C4-2B (cell line): Measurements from ENCODE around the gene SLIT3.

Experiments
- H3K27ac ChIP-seq: fragments of 450-650 bp; 2 replicates; pipeline ENCODE4 v1.5.1; 2017
- ZFX ChIP-seq: fragments of 450-650 bp; IDR thresholded peaks from 2 replicates; pipeline ENCODE4 v1.6.1; 2017
- TF ChIP-seq, protein P1 (sequence below): fragments of 450-650 bp; conservative IDR thresholded peaks from 2 replicates; pipeline ENCODE4 v1.5.1; 2017; ENCODE audit warnings: mild to moderate bottlenecking

Gene SLIT3

GRCh38 chr5:169290895-169291294 is 10.0 kb downstream of the SLIT3 start:
- TF ChIP-seq, protein P1, sequence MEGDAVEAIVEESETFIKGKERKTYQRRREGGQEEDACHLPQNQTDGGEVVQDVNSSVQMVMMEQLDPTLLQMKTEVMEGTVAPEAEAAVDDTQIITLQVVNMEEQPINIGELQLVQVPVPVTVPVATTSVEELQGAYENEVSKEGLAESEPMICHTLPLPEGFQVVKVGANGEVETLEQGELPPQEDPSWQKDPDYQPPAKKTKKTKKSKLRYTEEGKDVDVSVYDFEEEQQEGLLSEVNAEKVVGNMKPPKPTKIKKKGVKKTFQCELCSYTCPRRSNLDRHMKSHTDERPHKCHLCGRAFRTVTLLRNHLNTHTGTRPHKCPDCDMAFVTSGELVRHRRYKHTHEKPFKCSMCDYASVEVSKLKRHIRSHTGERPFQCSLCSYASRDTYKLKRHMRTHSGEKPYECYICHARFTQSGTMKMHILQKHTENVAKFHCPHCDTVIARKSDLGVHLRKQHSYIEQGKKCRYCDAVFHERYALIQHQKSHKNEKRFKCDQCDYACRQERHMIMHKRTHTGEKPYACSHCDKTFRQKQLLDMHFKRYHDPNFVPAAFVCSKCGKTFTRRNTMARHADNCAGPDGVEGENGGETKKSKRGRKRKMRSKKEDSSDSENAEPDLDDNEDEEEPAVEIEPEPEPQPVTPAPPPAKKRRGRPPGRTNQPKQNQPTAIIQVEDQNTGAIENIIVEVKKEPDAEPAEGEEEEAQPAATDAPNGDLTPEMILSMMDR: no peak
- TF ChIP-seq ZFX: no peak
- H3K27ac ChIP-seq: peak overlapping the region; percentile 43

- H3K27ac ChIP-seq: no peak overlapping the region
Measured at GRCh38 chr5:169289520-169289919, 11.4 kb downstream of the SLIT3 start.

GRCh38 chr5:169288066-169288930 is 12.6 kb downstream of the SLIT3 start:
- no peak overlapping the region for H3K27ac ChIP-seq
- no peak for TF ChIP-seq ZFX
- TF ChIP-seq, protein P1: no peak

More at GRCh38 chr5:169289520-169289919, 11.4 kb downstream of the SLIT3 start:
- no peak for TF ChIP-seq ZFX
- TF ChIP-seq, protein P1: no peak; the same call in none of the 2 replicates

DNA sequence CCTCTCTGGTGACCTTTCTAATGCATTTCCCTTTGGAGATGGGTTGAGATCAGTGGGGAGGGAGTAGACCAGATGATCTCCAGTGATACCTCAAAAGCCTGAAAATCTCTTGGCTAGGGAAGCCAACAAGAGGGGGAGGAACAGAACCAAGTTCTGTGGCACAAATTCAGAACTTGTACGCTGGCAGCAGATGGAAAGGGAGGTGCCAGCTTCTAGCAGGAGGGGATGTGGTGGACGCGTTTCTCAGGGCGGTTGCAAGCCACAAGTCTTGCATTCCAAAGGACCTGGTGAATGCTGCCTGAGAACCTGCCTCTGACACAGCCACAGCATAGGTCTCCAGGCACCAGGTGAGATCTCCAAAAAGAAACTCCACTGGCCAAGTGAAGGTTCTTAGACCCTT is 13.4 kb downstream of the SLIT3 start:
- H3K27ac ChIP-seq: no peak overlapping the region
- TF ChIP-seq ZFX: no peak
- TF ChIP-seq, protein P1: no peak

GRCh38 chr5:169286572-169287300 is 14.2 kb downstream of the SLIT3 start:
- TF ChIP-seq ZFX: no peak
- TF ChIP-seq, protein P1: no peak
- H3K27ac ChIP-seq: no peak overlapping the region

- TF ChIP-seq, protein P1: no peak
- H3K27ac ChIP-seq: no peak overlapping the region
Measured at GRCh38 chr5:169283887-169284286, 17.1 kb downstream of the SLIT3 start.

GRCh38 chr5:169281625-169282024 is 19.3 kb downstream of the SLIT3 start:
- H3K27ac ChIP-seq: no peak overlapping the region
- TF ChIP-seq, protein P1: no peak
- TF ChIP-seq ZFX: no peak
